ENCODE results near the gene ELOVL5.

Gene ELOVL5

GRCh38 chr6:53239526-53239925 is 109.2 kb downstream of the ELOVL5 start:
- no peak for DNase-seq (ENCODE audit: low read depth)

GRCh38 chr6:53238311-53238710 is 110.4 kb downstream of the ELOVL5 start:
- no peak for DNase-seq (ENCODE audit: low read depth)

- DNase-seq (ENCODE audit: low read depth), result no peak
Observed at GRCh38 chr6:53236241-53236640, 112.5 kb downstream of the ELOVL5 start.

GRCh38 chr6:53235508-53235907 is 113.2 kb downstream of the ELOVL5 start:
- DNase-seq (ENCODE audit: low read depth), result no peak

GRCh38 chr6:53233309-53233708 is 115.4 kb downstream of the ELOVL5 start:
- no peak for DNase-seq (ENCODE audit: low read depth)

- no peak for DNase-seq (ENCODE audit: low read depth)
Observed at GRCh38 chr6:53230775-53231467, 117.8 kb downstream of the ELOVL5 start.

- no peak for DNase-seq (ENCODE audit: low read depth)
Observed at GRCh38 chr6:53227847-53228246, 120.9 kb downstream of the ELOVL5 start.

- DNase-seq (ENCODE audit: low read depth), result no peak
Observed at GRCh38 chr6:53220605-53221004, 128.1 kb downstream of the ELOVL5 start.
